GM04504 (cell line): ENCODE results near the gene TMEM132E.

Experiments used
- DNase-seq: peaks from one replicate; pipeline ENCODE4 v3.0.0-alpha.2; 2012; ENCODE audit warnings: low read depth

Gene TMEM132E

GRCh38 chr17:34665150-34665806 is 85.9 kb downstream of the TMEM132E start:
- DNase-seq = no peak

GRCh38 chr17:34665819-34666763 is 86.7 kb downstream of the TMEM132E start:
- no peak for DNase-seq

GRCh38 chr17:34667656-34668055 is 88.3 kb downstream of the TMEM132E start:
- DNase-seq = no peak

- no peak for DNase-seq
Observed at GRCh38 chr17:34668206-34668605, 88.8 kb downstream of the TMEM132E start.

- DNase-seq = no peak
Observed at GRCh38 chr17:34669511-34669910, 90.1 kb downstream of the TMEM132E start.

- no peak for DNase-seq
Observed at GRCh38 chr17:34670618-34671017, 91.2 kb downstream of the TMEM132E start.

- DNase-seq = no peak
Observed at GRCh38 chr17:34671191-34671590, 91.8 kb downstream of the TMEM132E start.

GRCh38 chr17:34672176-34672785 is 92.9 kb downstream of the TMEM132E start:
- no peak for DNase-seq

GRCh38 chr17:34673516-34673915 is 94.1 kb downstream of the TMEM132E start:
- DNase-seq = no peak

- no peak for DNase-seq
Observed at GRCh38 chr17:34673995-34674890, 94.9 kb downstream of the TMEM132E start.

- DNase-seq = no peak
Observed at GRCh38 chr17:34675143-34675542, 95.8 kb downstream of the TMEM132E start.

- no peak for DNase-seq
Observed at GRCh38 chr17:34675605-34676004, 96.2 kb downstream of the TMEM132E start.

- no peak for DNase-seq
Observed at GRCh38 chr17:34680151-34680550, 100.8 kb downstream of the TMEM132E start.

- no peak for DNase-seq
Observed at GRCh38 chr17:34682305-34682704, 102.9 kb downstream of the TMEM132E start.

- no peak for DNase-seq
Observed at GRCh38 chr17:34683390-34683789, 104.0 kb downstream of the TMEM132E start.
